NCI-H510A treated with DMSO at 0.1 percent for 48 hours (cell line): ENCODE measurements around the gene TANGO2.
A peak's percentile ranks its signal among the peaks of the same experiment; 100 is the strongest.

Experiments used
- DNase-seq: peaks from one replicate; lab custom pipeline; 2025; lab: John Stamatoyannopoulos, UW

Gene TANGO2

GRCh38 chr22:20013382-20013871 is 7.5 kb upstream of the TANGO2 start:
- no peak for DNase-seq

- no peak for DNase-seq
Observed at GRCh38 chr22:20014526-20015186, 6.3 kb upstream of the TANGO2 start.

GRCh38 chr22:20015187-20015625 is 5.7 kb upstream of the TANGO2 start:
- no peak for DNase-seq

- DNase-seq: no peak
Observed at GRCh38 chr22:20015971-20016733, 4.8 kb upstream of the TANGO2 start.

- peak; percentile 76 for DNase-seq
Observed at GRCh38 chr22:20016734-20017621, 3.9 kb upstream of the TANGO2 start, which contains the start of gene ARVCF. Gene ARVCF, minus strand, starts transcription at chr22:20016823. Its CDS starts 26,029 bp downstream, at chr22:19990794.

- DNase-seq: no peak
Observed at GRCh38 chr22:20017622-20017958, 3.3 kb upstream of the TANGO2 start.

- DNase-seq: no peak
Observed at GRCh38 chr22:20018001-20018400, 2.9 kb upstream of the TANGO2 start.

- no peak for DNase-seq
Observed at GRCh38 chr22:20019661-20020532, 1.0 kb upstream of the TANGO2 start.

GRCh38 chr22:20021196-20022181 is 579 bp downstream of the TANGO2 start:
- no peak for DNase-seq

GRCh38 chr22:20022231-20022977 is 1.5 kb downstream of the TANGO2 start:
- DNase-seq: no peak

- DNase-seq: no peak
Observed at GRCh38 chr22:20022978-20023613, 2.2 kb downstream of the TANGO2 start.

GRCh38 chr22:20024225-20024624 is 3.3 kb downstream of the TANGO2 start:
- DNase-seq: no peak

- no peak for DNase-seq
Observed at GRCh38 chr22:20024650-20025397, 3.9 kb downstream of the TANGO2 start.

- no peak for DNase-seq
Observed at GRCh38 chr22:20025401-20026203, 4.7 kb downstream of the TANGO2 start.

GRCh38 chr22:20026204-20026908 is 5.4 kb downstream of the TANGO2 start:
- no peak for DNase-seq

GRCh38 chr22:20026996-20027601 is 6.2 kb downstream of the TANGO2 start:
- DNase-seq: no peak
